HT1080 (cell line): ENCODE results near the gene NMB. TPM values are rescaled to one million over a fixed set of nuclear protein-coding genes. Genes with fewer than 3 reads are reported as not detected.

Source experiments
- DNase-seq: peaks from one replicate; pipeline ENCODE4 v3.0.0-alpha.2; 2015; ENCODE audit warnings: low read depth
- total RNA-seq: library from RNA; depleted of rRNA; stranded (reverse); fragments of >200 nt; shearing (Covaris generic); gene quantifications from 2 replicates; pipeline ENCODE4 v1.2.3, GENCODE V29; 2014; rRNA removed

NMB gene
- total RNA-seq, 1 experiment from 2014 or later, result 19.0 TPM

DNA sequence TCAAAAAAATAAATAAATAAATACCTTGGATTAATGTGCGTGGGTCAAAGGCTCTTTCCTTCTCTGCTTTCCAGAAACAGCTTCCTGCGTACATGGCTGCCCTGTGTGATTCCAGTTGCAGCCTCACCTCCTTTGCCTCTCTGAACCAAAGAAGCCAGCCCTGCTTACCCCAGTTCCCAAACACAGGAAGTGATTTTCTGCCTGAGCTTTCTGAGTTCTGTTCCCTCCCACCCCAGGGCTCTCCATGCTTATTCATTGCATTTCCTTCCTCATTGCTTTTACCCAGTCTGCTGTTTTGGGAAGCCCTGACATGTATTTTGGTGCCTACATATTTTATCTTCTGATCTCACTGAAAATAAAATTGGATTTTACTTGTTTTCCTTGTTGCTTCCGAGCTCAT is 41.8 kb downstream of the NMB start:
- no peak for DNase-seq

DNA sequence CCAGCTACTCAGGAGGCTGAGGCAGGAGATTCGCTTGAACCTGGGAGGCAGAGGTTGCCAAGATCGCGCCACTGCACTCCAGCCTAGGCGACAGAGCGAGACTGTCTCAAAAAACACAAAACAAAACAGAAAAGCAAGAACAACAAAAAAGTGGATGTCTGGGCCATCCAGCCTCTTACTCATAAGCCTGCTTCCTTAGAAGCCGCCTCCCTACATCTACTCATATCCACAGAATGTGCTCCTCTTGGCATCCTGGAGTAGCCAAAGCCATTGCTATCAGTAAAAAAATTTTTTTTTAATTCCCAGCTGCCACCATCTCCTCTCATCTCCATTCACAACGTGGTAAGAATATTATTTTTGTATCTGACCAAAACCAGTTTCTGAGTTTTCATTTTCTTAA is 46.4 kb downstream of the NMB start:
- DNase-seq, result no peak

DNA sequence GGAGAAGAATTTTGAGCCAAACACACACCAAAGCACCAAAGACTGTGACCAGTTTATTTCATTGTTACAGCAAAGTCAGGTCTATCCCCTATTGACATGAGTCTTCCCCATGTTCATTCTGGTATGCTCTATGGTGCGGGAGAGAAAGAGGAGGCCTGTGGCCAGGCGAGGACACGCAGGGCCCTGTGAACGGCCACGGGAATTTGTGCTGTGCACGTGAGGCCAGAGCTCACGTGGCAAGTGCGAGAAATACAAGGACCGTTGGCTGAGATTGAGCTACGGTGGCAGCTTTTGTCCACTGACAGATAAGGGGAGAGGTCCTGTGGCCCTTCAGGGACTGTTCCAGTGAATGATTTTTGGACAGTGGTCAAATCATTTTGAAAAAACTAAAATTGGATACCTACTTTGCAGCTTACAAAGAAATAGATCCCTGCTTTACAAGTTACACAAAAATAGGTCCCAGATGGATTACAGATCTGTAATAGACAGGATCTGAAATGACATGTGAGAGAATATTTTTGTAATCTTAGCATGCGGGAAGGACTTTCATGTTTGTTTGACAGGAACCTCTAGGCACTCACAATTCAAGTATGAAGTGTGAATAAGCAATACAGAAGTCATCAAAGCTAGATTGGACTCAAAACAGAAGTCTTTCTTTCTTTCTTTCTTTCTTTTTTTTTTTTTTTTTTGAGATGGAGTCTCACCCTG is 48.0 kb downstream of the NMB start:
- no peak for DNase-seq

DNA sequence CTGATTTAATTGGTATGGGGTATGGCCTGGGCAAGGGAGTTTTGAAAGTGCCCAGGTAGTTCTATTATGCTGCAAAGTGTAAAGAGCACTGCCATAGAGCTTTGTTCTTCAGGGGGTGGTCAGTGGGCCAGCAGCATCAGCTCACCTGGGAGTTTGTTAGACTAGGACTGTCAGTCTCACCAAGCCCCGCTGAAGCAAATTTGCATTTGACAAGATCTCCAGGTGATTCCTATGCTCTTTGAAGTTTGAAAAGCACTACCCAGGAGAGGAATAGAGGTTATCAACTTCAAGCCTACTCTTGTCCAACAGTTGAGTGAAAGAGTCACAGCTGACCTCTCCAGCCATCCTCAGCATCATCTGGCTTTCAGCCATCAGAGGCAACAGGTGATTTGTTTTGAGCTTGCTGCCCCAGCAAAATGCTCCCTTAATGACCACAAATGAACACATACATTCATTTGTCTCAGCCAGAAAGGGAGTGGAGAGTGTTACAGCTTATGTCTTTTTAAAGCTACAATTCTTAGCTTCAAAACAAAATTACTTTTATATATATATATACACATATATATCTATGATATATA is 49.2 kb downstream of the NMB start:
- DNase-seq, result no peak

DNA sequence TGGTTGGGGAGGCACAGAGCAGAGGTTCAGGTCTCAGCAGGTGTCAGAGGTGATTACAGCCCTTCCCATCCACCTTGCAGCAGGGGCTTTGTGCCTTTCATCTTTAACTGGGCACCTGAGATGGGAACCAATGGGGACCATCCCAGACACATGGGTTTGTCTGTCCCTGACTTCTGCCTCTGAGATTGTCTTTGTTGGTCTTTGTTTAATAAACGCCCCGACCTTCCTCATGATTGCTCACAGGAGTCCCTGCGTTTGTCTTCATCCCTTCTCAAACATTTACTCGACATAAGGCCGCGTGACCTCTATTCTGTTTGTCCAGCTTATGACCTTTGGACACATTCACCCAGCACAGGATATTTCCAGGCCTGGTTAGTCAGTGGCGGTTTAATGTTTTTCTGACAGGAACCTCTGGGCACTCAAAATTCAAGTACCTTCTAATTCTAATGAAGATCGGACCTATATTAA is 51.3 kb downstream of the NMB start:
- DNase-seq, result no peak

DNA sequence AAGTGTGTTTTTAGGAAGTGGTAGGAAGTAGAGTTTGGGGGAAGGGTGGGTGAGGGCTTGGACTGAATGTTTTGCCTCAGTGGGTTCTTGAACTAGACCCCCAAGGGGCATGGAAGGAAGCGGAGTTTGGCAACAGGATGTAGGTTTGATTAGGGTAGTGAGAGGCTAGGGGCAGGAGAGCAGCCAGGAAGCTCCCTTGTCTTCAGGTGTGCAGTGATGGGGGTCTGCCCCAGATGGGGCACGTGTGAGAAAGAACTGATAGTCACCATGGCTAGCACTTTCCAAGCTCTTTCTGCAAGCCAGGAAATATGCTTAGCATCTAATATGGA is 52.5 kb downstream of the NMB start:
- DNase-seq, result no peak

Other genes with a start within 250 kb of the NMB start
- gene ZSCAN2, start 57.2 kb downstream of the NMB start, total RNA-seq, result 6.8 and 12.7 TPM in 2 replicates
- 28.5 and 29.1 TPM in 2 replicates for gene WDR73, start 3.9 kb downstream of the NMB start, total RNA-seq
- 175 and 185 TPM in 2 replicates for gene SEC11A, start 57.9 kb upstream of the NMB start, total RNA-seq
- gene ZNF592, start 90.4 kb upstream of the NMB start, total RNA-seq, result 11.4 and 15.8 TPM in 2 replicates
- gene ALPK3, start 159.2 kb upstream of the NMB start, total RNA-seq, result 0.02 and 0.03 TPM in 2 replicates
- not detected in 2 replicates for gene SLC28A1, start 226.5 kb upstream of the NMB start, total RNA-seq